Ammon's horn (tissue), 1 donor: ENCODE data around the gene TRIM71.
"Not testable (repeated sequence)": the region's sequence is repeated elsewhere in the genome, so short reads cannot be mapped to it uniquely, and the experiment has no call there.

Experiments
- DNase-seq: peaks from one replicate; pipeline ENCODE4 v3.0.0-alpha.2; 2016; ENCODE audit warnings: low spot score

The TRIM71 gene

GRCh38 chr3:32842987-32843386 is 25.2 kb downstream of the TRIM71 start:
- no peak for DNase-seq

- DNase-seq: no peak
These were observed 25.9 kb downstream of the TRIM71 start for GRCh38 chr3:32843510-32844321.

GRCh38 chr3:32844322-32844654 is 26.5 kb downstream of the TRIM71 start:
- no peak for DNase-seq

- DNase-seq: no peak
These were observed 27.1 kb downstream of the TRIM71 start for GRCh38 chr3:32844914-32845313.

- not testable (repeated sequence) for DNase-seq
These were observed 27.7 kb downstream of the TRIM71 start for GRCh38 chr3:32845546-32845945.

- DNase-seq: not testable (repeated sequence)
These were observed 29.2 kb downstream of the TRIM71 start for GRCh38 chr3:32847045-32847444.

GRCh38 chr3:32847528-32847927 is 29.7 kb downstream of the TRIM71 start:
- DNase-seq: peak; percentile 12

GRCh38 chr3:32848215-32848614 is 30.4 kb downstream of the TRIM71 start:
- no peak for DNase-seq

GRCh38 chr3:32849046-32849445 is 31.2 kb downstream of the TRIM71 start:
- DNase-seq: no peak

GRCh38 chr3:32850226-32850625 is 32.4 kb downstream of the TRIM71 start:
- DNase-seq: no peak

- DNase-seq: no peak
These were observed 32.8 kb downstream of the TRIM71 start for GRCh38 chr3:32850636-32851035.

GRCh38 chr3:32852146-32852545 is 34.3 kb downstream of the TRIM71 start:
- no peak for DNase-seq

- no peak for DNase-seq
These were observed 37.7 kb downstream of the TRIM71 start for GRCh38 chr3:32855350-32855953.

GRCh38 chr3:32856355-32856889 is 38.6 kb downstream of the TRIM71 start:
- DNase-seq: no peak

GRCh38 chr3:32856901-32857507 is 39.2 kb downstream of the TRIM71 start:
- DNase-seq: no peak

- no peak for DNase-seq
These were observed 40.1 kb downstream of the TRIM71 start for GRCh38 chr3:32857921-32858320.

- DNase-seq: no peak
These were observed 41.9 kb downstream of the TRIM71 start for GRCh38 chr3:32859604-32860237.

GRCh38 chr3:32860499-32860898 is 42.7 kb downstream of the TRIM71 start:
- no peak for DNase-seq

GRCh38 chr3:32861681-32862080 is 43.9 kb downstream of the TRIM71 start:
- no peak for DNase-seq

- no peak for DNase-seq
These were observed 44.6 kb downstream of the TRIM71 start for GRCh38 chr3:32862247-32862935.

GRCh38 chr3:32862936-32863487 is 45.2 kb downstream of the TRIM71 start:
- DNase-seq: no peak

GRCh38 chr3:32865383-32865782 is 47.6 kb downstream of the TRIM71 start:
- DNase-seq: no peak
